BJ (cell line): Measurements from ENCODE around the gene ZNF764. TPM values are rescaled to one million over a fixed set of nuclear protein-coding genes. Genes with fewer than 3 reads are reported as not detected.

ENCODE experiments used
- CTCF ChIA-PET: fragments of 350-600 bp; formaldehyde crosslinking; extraction: SDS; loops from one replicate; lab custom pipeline; 2021; ENCODE audit warnings: antibody characterized with exemption, inconsistent platforms; lab: Yijun Ruan, JAX
- POLR2A ChIA-PET: fragments of 300-600 bp; sonication (Branson Sonifier 250); formaldehyde crosslinking; extraction: SDS; loops from one replicate; lab custom pipeline; 2021; ENCODE audit warnings: antibody characterized with exemption; lab: Charles Lee
- DNase-seq: peaks from one replicate; pipeline ENCODE4 v3.0.0-alpha.2; 2011; ENCODE audit warnings: low read depth
- H3K27me3 ChIP-seq: 2 replicates; pipeline ENCODE4 v1.6.0; 2011; ENCODE audit warnings: low read length; ENCODE audit not compliant: control insufficient read depth, insufficient read depth
- H3K36me3 ChIP-seq: 2 replicates; pipeline ENCODE4 v1.5.1; 2011; ENCODE audit warnings: low read length; ENCODE audit not compliant: control insufficient read depth, insufficient read depth
- H3K4me3 ChIP-seq: 2 replicates; pipeline ENCODE4 v1.5.1; 2011; ENCODE audit warnings: low read depth, mild to moderate bottlenecking, control low read depth, low read length
- CTCF ChIP-seq: IDR thresholded peaks from 2 replicates; pipeline ENCODE4 v1.5.1; 2011; ENCODE audit warnings: low read depth, mild to moderate bottlenecking, control low read depth, inconsistent platforms, low read length, moderate library complexity; ENCODE audit not compliant: insufficient read depth
- polyA plus RNA-seq: library from polyadenylated mRNA; depleted of rRNA; stranded (reverse); fragments of >200 nt; gene quantifications from 2 replicates; pipeline ENCODE4 v1.2.3, GENCODE V29; 2011

ZNF764 gene
- polyA plus RNA-seq, 1 experiment: 2.6 TPM

- CTCF ChIA-PET: interaction anchor here (1.4 to 2.2 kb wide), 4 partner anchors 13 to 129 kb away, joined by 4 to 9 read pairs (median 6); partner anchors contain the start of genes DCTPP1 and ZNF747
- Histone ChIP-seq H3K4me3 (peak overlapping the region; percentile 10), H3K36me3 (peaks cover 11% of the 10 kb centered on the region), H3K27me3 (no peaks in the 10 kb centered on the region)
- no peak for TF ChIP-seq CTCF
- POLR2A ChIA-PET: interaction anchor here (0.6 kb wide), 1 partner anchor 487 kb away, joined by 3 read pairs; no protein-coding TSS in a partner anchor
- DNase-seq: no peak
These were observed 709 bp upstream of the ZNF764 start for GRCh38 chr16:30558789-30559377.

- ChIA-PET CTCF (interaction anchor here (1.3 to 2.2 kb wide), 6 partner anchors 14 to 127 kb away, joined by 4 to 9 read pairs (median 4); partner anchors contain the start of gene DCTPP1), POLR2A (no interaction called here)
- peaks cover 15% of the 10 kb centered on the region for H3K36me3 ChIP-seq
- peak overlapping the region; percentile 86 for H3K4me3 ChIP-seq
- H3K27me3 ChIP-seq: no peaks in the 10 kb centered on the region
- no peak for DNase-seq
- TF ChIP-seq CTCF: no peak
These were observed 542 bp downstream of the ZNF764 start for GRCh38 chr16:30557707-30557956.

GRCh38 chr16:30556125-30556473, 2.1 kb downstream of the ZNF764 start:
- POLR2A ChIA-PET: interaction anchor here (0.5 kb wide), 1 partner anchor 55 kb away, joined by 9 read pairs; no protein-coding TSS in a partner anchor
- H3K36me3 ChIP-seq: peaks cover 15% of the 10 kb centered on the region
- H3K4me3 ChIP-seq: no peak overlapping the region
- DNase-seq: no peak
- no peak for TF ChIP-seq CTCF
- CTCF ChIA-PET: interaction anchor here (1.7 kb wide), 1 partner anchor 21 kb away, joined by 4 read pairs; no protein-coding TSS in a partner anchor
- H3K27me3 ChIP-seq: no peaks in the 10 kb centered on the region

- DNase-seq: no peak
- TF ChIP-seq CTCF: no peak
- Histone ChIP-seq H3K4me3 (no peak overlapping the region), H3K36me3 (peaks cover 15% of the 10 kb centered on the region), H3K27me3 (no peaks in the 10 kb centered on the region)
- POLR2A ChIA-PET: interaction anchor here (0.5 kb wide), 1 partner anchor 56 kb away, joined by 9 read pairs; no protein-coding TSS in a partner anchor
- CTCF ChIA-PET: no interaction called here
These were observed 2.7 kb downstream of the ZNF764 start for GRCh38 chr16:30555315-30556124.

- no peak for TF ChIP-seq CTCF
- POLR2A ChIA-PET: no interaction called here
- no peak for DNase-seq
- Histone ChIP-seq H3K36me3 (peaks cover 15% of the 10 kb centered on the region), H3K27me3 (no peaks in the 10 kb centered on the region), H3K4me3 (no peak overlapping the region)
- CTCF ChIA-PET: no interaction called here
These were observed 3.4 kb downstream of the ZNF764 start for GRCh38 chr16:30554557-30555314.
